ENCODE results near the gene USP21. TPM values are rescaled to one million over a fixed set of nuclear protein-coding genes. Genes with fewer than 3 reads are reported as not detected.

USP21 gene
- total and polyA plus RNA-seq, 9 of the 15 experiments (the other 6 are each of a cell fraction or from before 2014, with no cell fraction given) = 4.9 to 52.4 (median 21.6) TPM

- TF ChIP-seq IRF1 (CRISPR knock-in tag; IDR thresholded peaks at IDR 0.05; ENCODE audit: borderline replicate concordance) (no peak), KDM4B (IDR thresholded peaks at IDR 0.05; ENCODE audit: borderline replicate concordance in 2 of 2, low read depth in 1 of 2) (no peak), TCFL5 (CRISPR knock-in tag; conservative IDR thresholded peaks at IDR 0.05) (no peak), ZNF740 (CRISPR knock-in tag; IDR thresholded peaks at IDR 0.05) (peak; percentile 98), ZNF740 (tag; IDR thresholded peaks at IDR 0.05) (peak in 1 of 2 experiments; percentile 96; a peak in 2 of 4 replicates), RHOXF2B (CRISPR knock-in tag; conservative IDR thresholded peaks at IDR 0.05) (no peak; the same call in 1 of the 2 replicates), FOXA1 (IDR thresholded peaks at IDR 0.05; ENCODE audit: borderline replicate concordance) (no peak), CLOCK (CRISPR knock-in tag; IDR thresholded peaks at IDR 0.05; ENCODE audit: borderline replicate concordance) (no peak), ZBTB7A (IDR thresholded peaks at IDR 0.05; ENCODE audit: borderline replicate concordance, control insufficient read depth, low read depth, low read length) (peak; percentile 48; the same call in 1 of the 2 replicates), HNRNPH1 (optimal IDR thresholded peaks at IDR 0.05; ENCODE audit: low read depth, low read length) (no peak), KAT7 (CRISPR knock-in tag; IDR thresholded peaks at IDR 0.05; ENCODE audit: borderline replicate concordance) (peak; percentile 85), ATF3 (IDR thresholded peaks at IDR 0.05) (no peak), ATF3 (CRISPR knock-in tag; conservative IDR thresholded peaks at IDR 0.05) (no peak), E2F5 (CRISPR knock-in tag; IDR thresholded peaks at IDR 0.05) (no peak), ZNF444 (CRISPR knock-in tag; IDR thresholded peaks at IDR 0.05) (no peak)
Measured at GRCh38 chr1:161159087-161159912, at the start of gene USP21 (continued).
